Measurements from ENCODE around the gene GRM1. TPM values are rescaled to one million over a fixed set of nuclear protein-coding genes. Genes with fewer than 3 reads are reported as not detected.

GRM1 gene
- polyA plus RNA-seq, 2 of the 4 experiments (the other 2 are of a cell fraction): 0.04 TPM; not detected in 1

DNA sequence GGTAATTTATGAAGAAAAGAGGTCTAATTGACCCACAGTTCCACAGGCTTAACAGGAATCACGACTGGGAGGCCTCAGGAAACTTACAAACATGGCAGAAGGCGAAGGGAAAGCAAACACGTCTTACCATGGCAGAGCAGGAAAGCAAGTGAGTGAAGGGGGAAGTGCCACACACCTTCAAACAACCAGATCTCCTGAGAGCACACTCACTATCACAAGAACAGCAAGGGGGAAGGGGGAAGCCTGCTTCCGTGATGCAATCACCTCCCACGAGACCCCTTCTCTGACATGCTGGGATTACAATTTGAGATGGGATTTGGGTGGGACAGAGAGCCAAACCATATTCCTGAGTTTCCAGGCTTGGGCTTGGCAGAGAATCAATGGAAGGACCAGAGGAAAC, 390.7 kb downstream of the GRM1 start:
- 31% methylated on average over 5 of the region's 5 CpGs for WGBS (ENCODE audit: missing lambda C conversion rate)
- no peak overlapping the region for H3K27ac ChIP-seq
- DNase-seq (ENCODE audit: low read depth in 1 of 2, low spot score in 1 of 2) (no peak), ATAC-seq (no peak), FAIRE-seq (no peak)
- CTCF ChIA-PET: no interaction called here
- no peaks in the 10 kb centered on the region for H3K4me1 ChIP-seq
- no peaks in the 10 kb centered on the region for H3K9me3 ChIP-seq
- no peak overlapping the region for H3K4me3 ChIP-seq
- no peak overlapping the region for H3K4me2 ChIP-seq
- POLR2A ChIA-PET: no interaction called here
- TF ChIP-seq ZFP36 (IDR thresholded peaks at IDR 0.05; ENCODE audit: borderline replicate concordance, partially characterized antibody) (no peak), KDM1A (IDR thresholded peaks at IDR 0.05; ENCODE audit: low read depth) (no peak)

GRCh38 chr6:146420255-146420654, 391.4 kb downstream of the GRM1 start:
- ChIA-PET POLR2A (no interaction called here), CTCF (no interaction called here)
- 25% methylated on average over 3 of the region's 3 CpGs for WGBS (ENCODE audit: missing lambda C conversion rate)
- ATAC-seq (no peak), FAIRE-seq (no peak), DNase-seq (ENCODE audit: low read depth in 1 of 2, low spot score in 1 of 2) (no peak)
- Histone ChIP-seq H3K27ac (no peak overlapping the region), H3K4me1 (no peaks in the 10 kb centered on the region), H3K4me3 (no peak overlapping the region), H3K9me3 (no peaks in the 10 kb centered on the region), H3K4me2 (no peak overlapping the region)
- TF ChIP-seq ZNF302 (CRISPR knock-in tag; IDR thresholded peaks at IDR 0.05): no peak
- TF ChIP-seq EHMT2 (IDR thresholded peaks at IDR 0.05; ENCODE audit: low read depth): no peak
- no peak for TF ChIP-seq CHD4 (IDR thresholded peaks at IDR 0.05; ENCODE audit: borderline replicate concordance)
- no peak for TF ChIP-seq EHF (CRISPR knock-in tag; IDR thresholded peaks at IDR 0.05)
- no peak for TF ChIP-seq JUN (IDR thresholded peaks at IDR 0.05)
- TF ChIP-seq HOXB13 (CRISPR knock-in tag; IDR thresholded peaks at IDR 0.05; ENCODE audit: low read depth): no peak
- no peak for TF ChIP-seq HOXA7 (CRISPR knock-in tag; IDR thresholded peaks at IDR 0.05)
- TF ChIP-seq, protein P1, sequence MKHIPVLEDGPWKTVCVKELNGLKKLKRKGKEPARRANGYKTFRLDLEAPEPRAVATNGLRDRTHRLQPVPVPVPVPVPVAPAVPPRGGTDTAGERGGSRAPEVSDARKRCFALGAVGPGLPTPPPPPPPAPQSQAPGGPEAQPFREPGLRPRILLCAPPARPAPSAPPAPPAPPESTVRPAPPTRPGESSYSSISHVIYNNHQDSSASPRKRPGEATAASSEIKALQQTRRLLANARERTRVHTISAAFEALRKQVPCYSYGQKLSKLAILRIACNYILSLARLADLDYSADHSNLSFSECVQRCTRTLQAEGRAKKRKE (CRISPR knock-in tag; IDR thresholded peaks at IDR 0.05; ENCODE audit: low read depth): no peak

- no peaks in the 10 kb centered on the region for H3K4me1 ChIP-seq
- H3K4me2 ChIP-seq: no peak overlapping the region
- ATAC-seq (no peak), FAIRE-seq (no peak), DNase-seq (ENCODE audit: low read depth in 1 of 2, low spot score in 1 of 2) (no peak)
- TF ChIP-seq, protein P2, sequence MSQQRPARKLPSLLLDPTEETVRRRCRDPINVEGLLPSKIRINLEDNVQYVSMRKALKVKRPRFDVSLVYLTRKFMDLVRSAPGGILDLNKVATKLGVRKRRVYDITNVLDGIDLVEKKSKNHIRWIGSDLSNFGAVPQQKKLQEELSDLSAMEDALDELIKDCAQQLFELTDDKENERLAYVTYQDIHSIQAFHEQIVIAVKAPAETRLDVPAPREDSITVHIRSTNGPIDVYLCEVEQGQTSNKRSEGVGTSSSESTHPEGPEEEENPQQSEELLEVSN (IDR thresholded peaks at IDR 0.05; ENCODE audit: borderline replicate concordance, low read depth): no peak
- TF ChIP-seq ZSCAN20 (CRISPR knock-in tag; IDR thresholded peaks at IDR 0.05) (no peak), POLR2A (IDR thresholded peaks at IDR 0.05; ENCODE audit: low read length) (no peak), SREBF2 (IDR thresholded peaks at IDR 0.05) (no peak), TP53 (CRISPR knock-in tag; IDR thresholded peaks at IDR 0.05) (no peak), RNF2 (IDR thresholded peaks at IDR 0.05; ENCODE audit: borderline replicate concordance, low read depth) (no peak), ZC3H11A (IDR thresholded peaks at IDR 0.05) (no peak), MYC (IDR thresholded peaks at IDR 0.05; ENCODE audit: borderline replicate concordance, low read length) (no peak), RAD21 (conservative IDR thresholded peaks at IDR 0.05 in 1 of 2, IDR thresholded peaks at IDR 0.05 in 1 of 2) (no peak)
- no peak overlapping the region for H3K27ac ChIP-seq
- POLR2A ChIA-PET: interaction anchor here (0.7 kb wide), 1 partner anchor 13 kb away, joined by 3 read pairs; no protein-coding TSS in a partner anchor
- CTCF ChIA-PET: no interaction called here
- WGBS (ENCODE audit: missing lambda C conversion rate): 67% methylated on average over 1 of the region's 1 CpG
- no peaks in the 10 kb centered on the region for H3K9me3 ChIP-seq
- no peak overlapping the region for H3K4me3 ChIP-seq
Observed at GRCh38 chr6:146422789-146423375, 394.0 kb downstream of the GRM1 start.

- Histone ChIP-seq H3K4me3 (no peak overlapping the region), H3K4me1 (no peaks in the 10 kb centered on the region), H3K4me2 (no peak overlapping the region), H3K9me3 (no peaks in the 10 kb centered on the region), H3K27ac (no peak overlapping the region)
- ATAC-seq (no peak), FAIRE-seq (no peak), DNase-seq (ENCODE audit: low read depth in 1 of 2, low spot score in 1 of 2) (no peak)
- TF ChIP-seq HOXA7 (CRISPR knock-in tag; IDR thresholded peaks at IDR 0.05) (no peak), ELK1 (IDR thresholded peaks at IDR 0.05; ENCODE audit: low read depth, low read length) (no peak), POLR2A (IDR thresholded peaks at IDR 0.05; ENCODE audit: low read length) (no peak), USF2 (IDR thresholded peaks at IDR 0.05) (no peak), NR3C1 (IDR thresholded peaks at IDR 0.05) (no peak), ZC3H11A (IDR thresholded peaks at IDR 0.05) (no peak), SMC3 (IDR thresholded peaks at IDR 0.05) (no peak), HOXB5 (CRISPR knock-in tag; IDR thresholded peaks at IDR 0.05) (no peak), EHF (CRISPR knock-in tag; IDR thresholded peaks at IDR 0.05) (no peak), RNF2 (IDR thresholded peaks at IDR 0.05; ENCODE audit: borderline replicate concordance, low read depth) (no peak)
- POLR2A ChIA-PET: interaction anchor here (0.7 kb wide), 1 partner anchor 12 kb away, joined by 3 read pairs; no protein-coding TSS in a partner anchor
- CTCF ChIA-PET: no interaction called here
- 55% methylated on average over 6 of the region's 6 CpGs for WGBS (ENCODE audit: missing lambda C conversion rate)
Observed at GRCh38 chr6:146423452-146423851, 394.6 kb downstream of the GRM1 start.

Measured in A549 (cell line).